Measurements from ENCODE around the gene VWC2. TPM values are rescaled to one million over a fixed set of nuclear protein-coding genes. Genes with fewer than 3 reads are reported as not detected.

Gene VWC2
- total and polyA plus RNA-seq, 2 of the 8 experiments (the other 6 are each of a cell fraction or from before 2014, with no cell fraction given) = 0.24 to 0.30 TPM

DNA sequence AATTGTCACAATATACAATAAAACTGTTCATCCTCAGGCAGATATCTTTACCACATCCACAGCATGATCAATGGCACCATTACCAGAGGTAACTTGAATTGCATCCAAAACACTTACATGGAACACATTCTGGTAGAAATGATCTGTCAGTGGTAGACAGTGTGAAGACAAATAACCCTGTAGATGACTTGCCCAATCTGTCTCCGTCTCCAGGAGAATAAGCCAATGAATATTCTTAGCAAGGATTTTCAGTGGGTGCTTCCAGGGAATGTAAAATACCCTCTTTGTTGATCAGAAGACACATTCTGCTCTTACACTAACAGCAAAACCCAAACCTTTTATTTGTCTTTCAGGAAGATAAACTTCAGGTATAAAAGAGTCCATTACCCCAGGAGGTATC lies 43.8 kb downstream of the VWC2 start:
- no peak overlapping the region for H2BK15ac ChIP-seq (ENCODE audit: low read length)
- H3K18ac ChIP-seq (ENCODE audit: extremely low read depth, low read length) = no peak overlapping the region
- H3K23me2 ChIP-seq (ENCODE audit: low read depth, low read length) = no peaks in the 10 kb centered on the region
- no peaks in the 10 kb centered on the region for H3K79me1 ChIP-seq (ENCODE audit: low read depth, low read length)
- H2BK5ac ChIP-seq (ENCODE audit: low read depth, low read length) = no peak overlapping the region
- no peak overlapping the region for H3K9ac ChIP-seq (replicated peaks in 1 of 4; ENCODE audit: extremely low read depth in 1 of 4, low read depth in 3 of 4, low read length in 3 of 4)
- no peaks in the 10 kb centered on the region for H3K9me3 ChIP-seq (ENCODE audit: insufficient read depth in 2 of 2, low read depth in 1 of 2, low read length in 1 of 2)
- DNase-seq (ENCODE audit: low read depth in 1 of 2, low spot score in 2 of 2) (no peak), FAIRE-seq (no peak)
- no peak overlapping the region for H3K27ac ChIP-seq (ENCODE audit: low read depth, low read length)
- H3K23ac ChIP-seq (ENCODE audit: insufficient read length) = no peak overlapping the region
- no peak overlapping the region for H2BK20ac ChIP-seq (ENCODE audit: low read length)
- CTCF ChIA-PET (ENCODE audit: partially characterized antibody) = no interaction called here
- no peak overlapping the region for H3K4me3 ChIP-seq (ENCODE audit: extremely low read depth in 1 of 4, insufficient read depth in 2 of 4, low read depth in 3 of 4, low read length in 4 of 4)
- POLR2A ChIA-PET (ENCODE audit: partially characterized antibody) = no interaction called here
- no peak overlapping the region for H3K4ac ChIP-seq (replicated peaks; ENCODE audit: insufficient read length, low read depth, low read length)
- no peak overlapping the region for H2BK12ac ChIP-seq (ENCODE audit: low read depth, low read length)
- no peak overlapping the region for H2AFZ ChIP-seq (ENCODE audit: low read length)
- 95% methylated on average over 1 of the region's 1 CpG; no CpG with 5 or more reads in 1 of the 2 experiments for WGBS, 2 experiments (ENCODE audit: extremely low coverage in 1 of 2, insufficient coverage in 1 of 2, insufficient read length in 1 of 2, insufficient replicate concordance in 2 of 2, low coverage in 1 of 2, low lambda C conversion rate in 2 of 2, missing lambda C conversion rate in 1 of 2)
- no peak overlapping the region for H3K14ac ChIP-seq (ENCODE audit: insufficient read length)
- no peak overlapping the region for H4K91ac ChIP-seq (replicated peaks; ENCODE audit: insufficient read length, low read length)
- H3K36me3 ChIP-seq (ENCODE audit: control insufficient read depth in 2 of 4, insufficient read depth in 4 of 4, low read length in 3 of 4) = no peaks in the 10 kb centered on the region
- no peak overlapping the region for H4K8ac ChIP-seq (ENCODE audit: extremely low read depth, insufficient read depth, low read length)
- no peaks in the 10 kb centered on the region for H3K79me2 ChIP-seq (ENCODE audit: control insufficient read depth in 1 of 2, insufficient read depth in 2 of 2, low read length in 2 of 2)
- no peak for TF ChIP-seq MAFK (IDR thresholded peaks at IDR 0.05; ENCODE audit: low read depth, low read length)
- TF ChIP-seq KDM4A (IDR thresholded peaks at IDR 0.05; ENCODE audit: low read depth, low read length, severe bottlenecking) = no peak
- TF ChIP-seq NRF1 (IDR thresholded peaks at IDR 0.05; ENCODE audit: low read depth, low read length) = no peak
- TF ChIP-seq SRF (IDR thresholded peaks at IDR 0.05; ENCODE audit: low read depth, low read length) = no peak
- H4K20me1 ChIP-seq (replicated peaks in 1 of 2; ENCODE audit: control insufficient read depth in 1 of 2, insufficient read depth in 2 of 2, low read length in 2 of 2) = no peaks in the 10 kb centered on the region
- no peak overlapping the region for H3K4me2 ChIP-seq (ENCODE audit: insufficient read depth in 1 of 2, low read depth in 2 of 2, low read length in 2 of 2)
- no peak overlapping the region for H3K56ac ChIP-seq (replicated peaks; ENCODE audit: insufficient read length, low read depth, low read length)
- no peak overlapping the region for H4K5ac ChIP-seq (ENCODE audit: insufficient read length, low read depth, low read length)
- no peak overlapping the region for H2BK120ac ChIP-seq (replicated peaks; ENCODE audit: low read depth, low read length)
- no peak overlapping the region for H2AK5ac ChIP-seq (ENCODE audit: low read depth, low read length)
- peaks cover 0 to 4% (median 2%) of the 10 kb centered on the region in 4 experiments; a peak in 3 of 7 replicates for H3K4me1 ChIP-seq (replicated peaks in 1 of 4; ENCODE audit: control insufficient read depth in 3 of 4, insufficient read depth in 4 of 4, low read length in 3 of 4)
- peaks cover 0 to 1% (median 0%) of the 10 kb centered on the region in 4 experiments; a peak in 1 of 7 replicates for H3K27me3 ChIP-seq (replicated peaks in 1 of 4; ENCODE audit: control insufficient read depth in 3 of 4, extremely low read depth in 1 of 4, insufficient read depth in 3 of 4, low read length in 3 of 4)

All from H1 (cell line).